ENCODE data around the gene ATP5F1E. TPM values are rescaled to one million over a fixed set of nuclear protein-coding genes. Genes with fewer than 3 reads are reported as not detected.
A peak's percentile ranks its signal among the peaks of the same experiment; 100 is the strongest.
"Not testable (repeated sequence)": the region's sequence is repeated elsewhere in the genome, so short reads cannot be mapped to it uniquely, and the experiment has no call there.

ATP5F1E gene
- total RNA-seq, 1 donor from 2014 or later = 134 TPM

GRCh38 chr20:59044295-59044694 lies 12.2 kb upstream of the ATP5F1E start:
- no peak for TF ChIP-seq CTCF (IDR thresholded peaks at IDR 0.05; ENCODE audit: borderline replicate concordance)
- H3K4me1 ChIP-seq = peaks cover 40% of the 10 kb centered on the region
- peak overlapping the region; percentile 88 for H3K27ac ChIP-seq (replicated peaks)
- H3K36me3 ChIP-seq = no peaks in the 10 kb centered on the region
- no peaks in the 10 kb centered on the region for H3K9me3 ChIP-seq (replicated peaks)
- H3K4me3 ChIP-seq = no peak overlapping the region
- no peaks in the 10 kb centered on the region for H3K27me3 ChIP-seq (ENCODE audit: low read depth)
- intact Hi-C loops (cut with micrococcal nuclease) = no loop called here
- DNase-seq = no peak

DNA sequence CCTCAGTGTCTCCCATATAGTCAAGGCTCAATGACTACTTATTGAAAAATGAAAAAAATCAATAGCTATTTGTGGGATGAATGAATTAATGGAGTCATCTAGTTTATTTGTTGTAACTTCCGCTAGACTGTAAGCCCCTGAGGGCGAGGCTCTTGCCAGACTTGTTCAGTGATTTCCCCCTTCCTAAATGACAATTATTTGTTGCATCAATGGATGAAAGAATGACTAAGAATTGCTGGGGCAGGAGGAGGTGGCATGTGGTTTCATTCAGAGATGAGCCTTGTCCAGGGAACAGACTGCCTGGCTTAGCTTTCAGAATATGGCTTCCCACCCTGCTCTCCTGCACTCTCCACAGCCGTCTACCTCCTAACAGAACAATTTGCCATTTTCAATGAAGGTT lies 11.6 kb upstream of the ATP5F1E start:
- peak overlapping the region; percentile 88 for H3K27ac ChIP-seq (replicated peaks)
- no peak for TF ChIP-seq CTCF (IDR thresholded peaks at IDR 0.05; ENCODE audit: borderline replicate concordance)
- H3K36me3 ChIP-seq = no peaks in the 10 kb centered on the region
- intact Hi-C loops (cut with micrococcal nuclease) = no loop called here
- no peak for DNase-seq
- H3K4me1 ChIP-seq = peaks cover 45% of the 10 kb centered on the region
- no peaks in the 10 kb centered on the region for H3K27me3 ChIP-seq (ENCODE audit: low read depth)
- no peak overlapping the region for H3K4me3 ChIP-seq
- H3K9me3 ChIP-seq (replicated peaks) = no peaks in the 10 kb centered on the region

DNA sequence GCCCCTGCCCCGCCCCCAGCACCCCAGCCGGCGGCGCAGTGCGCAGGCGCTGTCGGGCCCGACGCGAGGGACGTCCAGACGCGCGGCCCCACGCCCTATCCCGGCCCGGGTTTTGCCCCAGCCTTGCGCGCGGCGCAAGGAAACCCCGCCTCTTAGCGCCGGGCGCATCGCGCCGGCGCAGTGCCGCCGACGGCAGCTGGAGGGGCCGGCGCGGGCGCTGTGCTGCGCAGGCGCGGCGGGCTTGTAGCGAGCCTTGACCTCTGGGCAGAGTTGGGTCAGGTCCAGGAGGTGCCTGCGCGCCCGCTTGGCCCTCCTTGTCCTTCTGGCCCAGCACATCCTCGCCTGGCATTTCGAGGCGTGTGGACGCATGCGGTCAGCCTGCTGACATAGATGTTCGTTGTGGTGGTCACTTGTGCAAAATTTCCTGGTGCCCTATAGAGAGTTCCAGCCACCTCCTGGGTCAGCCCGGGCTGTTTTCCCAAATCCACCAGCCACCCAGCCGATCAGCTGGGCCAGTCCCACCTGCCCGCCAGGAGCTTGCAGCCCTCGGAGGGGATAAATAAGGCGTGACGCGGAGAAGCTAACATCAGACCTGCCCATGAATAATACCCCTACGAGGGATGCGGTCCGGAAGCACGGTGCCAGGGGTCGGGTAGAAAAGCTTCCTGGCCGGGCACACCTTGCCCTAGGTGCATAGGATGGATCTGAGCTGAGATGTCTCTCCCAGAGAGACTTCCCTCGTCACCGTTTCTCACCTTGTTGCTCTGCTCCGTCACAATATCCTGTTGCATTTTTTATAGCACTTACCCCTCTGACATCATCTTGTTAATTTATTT lies 10.9 kb upstream of the ATP5F1E start:
- peak; percentile 93 for DNase-seq
- peaks cover 46% of the 10 kb centered on the region for H3K4me1 ChIP-seq
- H3K9me3 ChIP-seq (replicated peaks) = no peaks in the 10 kb centered on the region
- H3K36me3 ChIP-seq = peaks cover 4% of the 10 kb centered on the region
- H3K4me3 ChIP-seq = peak overlapping the region; percentile 88
- H3K27me3 ChIP-seq (ENCODE audit: low read depth) = no peaks in the 10 kb centered on the region
- intact Hi-C loops (cut with micrococcal nuclease) = no loop called here
- peak; percentile 48 for TF ChIP-seq CTCF (IDR thresholded peaks at IDR 0.05; ENCODE audit: borderline replicate concordance)
- peak overlapping the region; percentile 88 for H3K27ac ChIP-seq (replicated peaks)

DNA sequence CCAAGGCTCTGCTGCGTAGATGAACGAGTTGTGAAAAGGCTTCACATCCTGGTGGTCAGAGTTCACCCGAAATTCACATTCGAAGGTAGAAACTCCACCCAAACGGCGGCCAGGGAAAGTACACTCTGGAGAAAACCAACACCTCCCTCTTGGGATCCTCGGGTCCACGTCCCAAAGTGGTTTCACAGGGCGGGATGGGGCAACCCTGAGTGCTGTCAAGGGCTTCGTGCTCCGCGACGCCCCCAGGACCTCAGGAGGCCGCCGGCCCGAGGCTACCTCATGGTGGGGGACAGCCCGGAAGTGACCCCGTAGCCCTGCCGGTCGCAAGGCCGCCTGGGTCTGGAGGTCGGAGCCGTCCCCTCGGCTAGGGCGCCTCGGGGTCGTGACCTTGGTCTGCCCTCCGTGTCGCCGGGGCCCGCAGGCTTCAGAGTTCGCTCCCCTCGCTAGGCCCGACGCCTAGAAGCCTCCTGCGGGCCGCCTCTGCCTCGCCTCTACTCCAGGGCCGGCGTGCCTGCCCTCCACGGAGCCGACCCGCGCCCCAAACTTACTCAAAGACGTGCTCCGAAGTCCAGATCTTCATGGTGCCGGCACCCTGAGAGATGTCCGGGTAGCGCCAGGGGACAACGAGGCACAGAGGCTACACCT lies 10.1 kb upstream of the ATP5F1E start, which contains the start of gene PRELID3B:
PRELID3B (minus strand) TSS at position 636 of the 645 bp plus-strand sequence; CDS start at position 580, 56 bp downstream.
- no peaks in the 10 kb centered on the region for H3K9me3 ChIP-seq (replicated peaks)
- no peak for TF ChIP-seq CTCF (IDR thresholded peaks at IDR 0.05; ENCODE audit: borderline replicate concordance)
- DNase-seq = peak; percentile 36
- peak within 1 kb of the TSS; percentile 88 for H3K4me3 ChIP-seq
- H3K36me3 ChIP-seq = peaks cover 11% of the 10 kb centered on the region
- peaks cover 46% of the 10 kb centered on the region for H3K4me1 ChIP-seq
- peak within 1 kb of the TSS; percentile 88 for H3K27ac ChIP-seq (replicated peaks)
- no peaks in the 10 kb centered on the region for H3K27me3 ChIP-seq (ENCODE audit: low read depth)
- intact Hi-C loops (cut with micrococcal nuclease) = no loop called here

DNA sequence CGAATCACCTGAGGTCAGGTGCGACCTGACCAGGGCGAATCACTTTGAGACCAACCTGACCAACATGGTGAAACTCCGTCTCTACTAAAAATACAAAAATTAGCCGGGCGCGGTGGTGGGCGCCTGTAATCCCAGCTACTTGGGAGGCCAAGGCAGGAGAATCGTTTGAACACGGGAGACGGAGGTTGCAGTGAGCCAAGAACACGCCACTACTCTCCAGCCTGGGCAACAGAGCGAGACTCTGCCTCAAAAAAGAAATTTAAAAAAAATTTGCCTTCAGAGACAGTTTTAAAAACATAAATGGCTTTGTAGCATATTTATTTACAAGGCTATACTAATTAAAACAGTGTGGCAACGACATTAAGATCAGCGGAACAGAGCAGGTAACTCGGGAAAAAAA lies 9.4 kb upstream of the ATP5F1E start:
- H3K9me3 ChIP-seq (replicated peaks); DNase-seq; intact Hi-C loops (cut with micrococcal nuclease): not testable (repeated sequence)

GRCh38 chr20:59040667-59041066 lies 8.5 kb upstream of the ATP5F1E start:
- peaks cover 46% of the 10 kb centered on the region for H3K4me1 ChIP-seq
- H3K4me3 ChIP-seq = no peak overlapping the region
- peaks cover 27% of the 10 kb centered on the region for H3K36me3 ChIP-seq
- H3K27me3 ChIP-seq (ENCODE audit: low read depth) = no peaks in the 10 kb centered on the region
- no peak for TF ChIP-seq CTCF (IDR thresholded peaks at IDR 0.05; ENCODE audit: borderline replicate concordance)
- no peaks in the 10 kb centered on the region for H3K9me3 ChIP-seq (replicated peaks)
- H3K27ac ChIP-seq (replicated peaks) = no peak overlapping the region
- DNase-seq = no peak
- intact Hi-C loops (cut with micrococcal nuclease) = no loop called here

More for the DNA sequence above, 9.4 kb upstream of the ATP5F1E start:
- Histone ChIP-seq H3K36me3 (peaks cover 19% of the 10 kb centered on the region), H3K4me3 (peak overlapping the region; percentile 88), H3K27ac (replicated peaks) (peak overlapping the region; percentile 88), H3K4me1 (peaks cover 46% of the 10 kb centered on the region)
- not testable (repeated sequence) for H3K27me3 ChIP-seq (ENCODE audit: low read depth)
